Measurements from ENCODE around the gene COPS9.

DNA sequence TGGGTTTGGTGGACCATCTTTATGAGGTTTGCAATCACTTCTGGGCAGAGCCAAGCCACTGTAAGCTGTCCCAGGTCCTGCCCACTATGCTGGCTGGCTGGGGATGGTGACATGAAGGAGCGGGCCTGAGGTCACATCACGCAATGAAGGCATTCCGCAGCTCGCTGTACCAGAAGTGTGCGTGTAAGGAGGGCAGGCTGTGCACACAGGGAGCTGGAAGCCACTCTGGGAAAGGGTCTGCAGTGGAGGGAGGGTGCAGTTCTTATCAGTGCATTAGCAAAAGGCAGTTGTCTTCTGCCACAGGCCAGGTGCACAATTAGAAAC is 21.0 kb upstream of the COPS9 start:
- TF ChIP-seq, protein P1, sequence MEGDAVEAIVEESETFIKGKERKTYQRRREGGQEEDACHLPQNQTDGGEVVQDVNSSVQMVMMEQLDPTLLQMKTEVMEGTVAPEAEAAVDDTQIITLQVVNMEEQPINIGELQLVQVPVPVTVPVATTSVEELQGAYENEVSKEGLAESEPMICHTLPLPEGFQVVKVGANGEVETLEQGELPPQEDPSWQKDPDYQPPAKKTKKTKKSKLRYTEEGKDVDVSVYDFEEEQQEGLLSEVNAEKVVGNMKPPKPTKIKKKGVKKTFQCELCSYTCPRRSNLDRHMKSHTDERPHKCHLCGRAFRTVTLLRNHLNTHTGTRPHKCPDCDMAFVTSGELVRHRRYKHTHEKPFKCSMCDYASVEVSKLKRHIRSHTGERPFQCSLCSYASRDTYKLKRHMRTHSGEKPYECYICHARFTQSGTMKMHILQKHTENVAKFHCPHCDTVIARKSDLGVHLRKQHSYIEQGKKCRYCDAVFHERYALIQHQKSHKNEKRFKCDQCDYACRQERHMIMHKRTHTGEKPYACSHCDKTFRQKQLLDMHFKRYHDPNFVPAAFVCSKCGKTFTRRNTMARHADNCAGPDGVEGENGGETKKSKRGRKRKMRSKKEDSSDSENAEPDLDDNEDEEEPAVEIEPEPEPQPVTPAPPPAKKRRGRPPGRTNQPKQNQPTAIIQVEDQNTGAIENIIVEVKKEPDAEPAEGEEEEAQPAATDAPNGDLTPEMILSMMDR (IDR thresholded peaks at IDR 0.05) = no peak
- TF ChIP-seq POLR2AphosphoS5 (IDR thresholded peaks at IDR 0.05) (no peak), POLR2A (IDR thresholded peaks at IDR 0.05) (no peak)

Measured in sigmoid colon (tissue), 4 donors.